ENCODE measurements around the gene DNHD1.

DNHD1 gene

DNA sequence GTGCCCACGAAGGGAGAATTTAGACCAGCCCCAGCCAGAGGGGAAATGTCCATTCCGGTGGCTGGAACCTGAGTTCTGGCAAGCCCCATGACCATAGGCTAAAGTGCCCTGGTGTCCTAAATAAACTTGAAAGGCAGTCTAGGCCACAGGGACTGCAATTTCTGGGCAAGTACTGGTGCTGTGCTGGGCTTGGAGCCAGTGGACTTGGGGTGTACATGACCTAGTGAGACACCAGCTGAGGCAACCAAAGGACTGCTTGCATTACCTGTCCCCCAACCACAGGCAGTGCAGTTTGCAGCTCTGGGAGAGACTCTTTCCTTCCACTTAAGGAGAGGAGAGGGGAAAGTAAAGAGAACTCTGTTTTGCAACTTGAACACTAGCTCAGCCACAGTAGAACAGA, 82.6 kb downstream of the DNHD1 start:
- WGBS, result 93% methylated on average over 2 of the region's 2 CpGs
- no peaks in the 10 kb centered on the region; the same call in 1 of the 2 replicates for H3K36me3 ChIP-seq (ENCODE audit: insufficient read depth, low read length)
- no peak overlapping the region for H3K9ac ChIP-seq (ENCODE audit: low read depth, low read length)
- H3K27ac ChIP-seq (ENCODE audit: low read depth, low read length), result no peak overlapping the region
- H3K4me3 ChIP-seq (ENCODE audit: low read length), result no peak overlapping the region
- H3K9me3 ChIP-seq (ENCODE audit: insufficient read depth, low read depth, low read length), result peaks cover 9% of the 10 kb centered on the region
- no peaks in the 10 kb centered on the region for H3K27me3 ChIP-seq (ENCODE audit: insufficient read depth, low read length)
- H3K4me1 ChIP-seq (ENCODE audit: insufficient read depth, low read length), result no peaks in the 10 kb centered on the region

DNA sequence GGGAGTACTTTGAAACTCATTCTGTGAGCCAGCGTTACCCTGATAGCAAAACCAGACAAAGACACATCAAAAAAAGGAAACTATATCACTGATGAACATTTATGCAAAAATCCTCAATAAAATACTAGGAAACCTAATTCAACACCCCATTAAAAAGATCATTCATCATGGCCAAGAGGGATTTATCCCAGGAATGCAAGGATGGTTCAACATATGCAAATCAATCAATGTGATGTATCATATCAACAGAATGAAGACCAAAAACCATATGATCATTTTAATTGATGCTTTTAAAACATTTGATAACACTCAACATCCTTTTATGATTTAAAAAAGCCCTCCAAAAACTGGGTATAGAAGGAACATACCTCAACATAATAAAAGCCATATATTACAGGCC, 86.5 kb downstream of the DNHD1 start:
- no peak overlapping the region for H3K27ac ChIP-seq (ENCODE audit: low read depth, low read length)
- H3K4me3 ChIP-seq (ENCODE audit: low read length), result no peak overlapping the region
- peaks cover 12% of the 10 kb centered on the region for H3K9me3 ChIP-seq (ENCODE audit: insufficient read depth, low read depth, low read length)
- no peak overlapping the region for H3K9ac ChIP-seq (ENCODE audit: low read depth, low read length)
- H3K27me3 ChIP-seq (ENCODE audit: insufficient read depth, low read length), result no peaks in the 10 kb centered on the region
- no peaks in the 10 kb centered on the region; the same call in 1 of the 2 replicates for H3K36me3 ChIP-seq (ENCODE audit: insufficient read depth, low read length)
- no peaks in the 10 kb centered on the region for H3K4me1 ChIP-seq (ENCODE audit: insufficient read depth, low read length)
- 100% methylated on average over 1 of the region's 1 CpG for WGBS

DNA sequence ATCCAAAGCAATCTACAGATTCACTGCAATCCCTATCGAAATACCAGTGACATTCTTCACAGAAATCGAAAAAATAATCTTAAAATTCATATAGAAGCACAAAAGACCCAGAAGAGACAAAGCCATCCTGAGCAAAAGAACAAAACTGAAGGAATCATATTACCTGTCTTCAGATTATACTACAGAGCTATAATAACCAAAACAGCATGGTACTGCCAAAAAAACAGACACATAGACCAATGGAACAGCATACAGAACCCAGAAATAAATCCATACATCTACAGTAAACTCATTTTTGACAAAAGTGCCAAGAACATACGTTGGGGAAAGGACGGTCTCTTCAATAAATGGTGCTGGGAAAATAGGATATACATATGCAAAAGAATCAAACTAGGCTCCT, 87.4 kb downstream of the DNHD1 start:
- WGBS, result 93% methylated on average over 2 of the region's 4 CpGs
- Histone ChIP-seq H3K27ac (ENCODE audit: low read depth, low read length) (no peak overlapping the region), H3K36me3 (ENCODE audit: insufficient read depth, low read length) (no peaks in the 10 kb centered on the region; the same call in 1 of the 2 replicates)

GRCh38 chr11:6586434-6587359, 89.6 kb downstream of the DNHD1 start:
- no peak overlapping the region for H3K27ac ChIP-seq (ENCODE audit: low read depth, low read length)
- H3K9ac ChIP-seq (ENCODE audit: low read depth, low read length), result no peak overlapping the region
- no peaks in the 10 kb centered on the region for H3K27me3 ChIP-seq (ENCODE audit: insufficient read depth, low read length)

More for the DNA sequence above, 87.4 kb downstream of the DNHD1 start:
- Histone ChIP-seq H3K9me3 (ENCODE audit: insufficient read depth, low read depth, low read length) (peaks cover 12% of the 10 kb centered on the region), H3K9ac (ENCODE audit: low read depth, low read length) (no peak overlapping the region), H3K4me3 (ENCODE audit: low read length) (no peak overlapping the region), H3K4me1 (ENCODE audit: insufficient read depth, low read length) (no peaks in the 10 kb centered on the region), H3K27me3 (ENCODE audit: insufficient read depth, low read length) (no peaks in the 10 kb centered on the region)

GRCh38 chr11:6587360-6587953, 90.4 kb downstream of the DNHD1 start:
- 92% methylated on average over 11 of the region's 11 CpGs for WGBS
- Histone ChIP-seq H3K27ac (ENCODE audit: low read depth, low read length) (no peak overlapping the region), H3K9ac (ENCODE audit: low read depth, low read length) (no peak overlapping the region), H3K27me3 (ENCODE audit: insufficient read depth, low read length) (no peaks in the 10 kb centered on the region), H3K36me3 (ENCODE audit: insufficient read depth, low read length) (no peaks in the 10 kb centered on the region; the same call in 1 of the 2 replicates), H3K9me3 (ENCODE audit: insufficient read depth, low read depth, low read length) (peaks cover 12% of the 10 kb centered on the region), H3K4me3 (ENCODE audit: low read length) (no peak overlapping the region), H3K4me1 (ENCODE audit: insufficient read depth, low read length) (no peaks in the 10 kb centered on the region)

More at GRCh38 chr11:6586434-6587359, 89.6 kb downstream of the DNHD1 start:
- Histone ChIP-seq H3K9me3 (ENCODE audit: insufficient read depth, low read depth, low read length) (peaks cover 12% of the 10 kb centered on the region), H3K4me1 (ENCODE audit: insufficient read depth, low read length) (no peaks in the 10 kb centered on the region), H3K4me3 (ENCODE audit: low read length) (no peak overlapping the region), H3K36me3 (ENCODE audit: insufficient read depth, low read length) (no peaks in the 10 kb centered on the region)
- 94% methylated on average over 25 of the region's 25 CpGs for WGBS

DNA sequence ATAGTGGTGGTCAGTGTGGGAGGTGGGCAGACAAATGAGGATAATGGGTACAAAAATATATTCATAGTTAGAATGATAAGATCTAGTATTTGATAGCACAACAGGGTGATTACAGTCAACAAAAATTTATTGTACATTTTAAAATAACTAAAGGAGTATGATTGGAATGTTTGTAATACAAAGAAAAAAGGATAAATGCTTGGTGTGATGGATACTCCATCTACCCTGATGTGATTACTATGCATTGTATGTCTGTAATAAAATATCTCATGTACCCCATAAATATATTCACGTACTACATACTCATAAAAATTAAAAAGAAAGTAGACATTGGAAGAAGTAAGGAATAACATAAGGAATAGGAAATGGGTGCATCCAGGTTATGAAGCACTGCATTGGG, 90.9 kb downstream of the DNHD1 start:
- Histone ChIP-seq H3K4me3 (ENCODE audit: low read length) (no peak overlapping the region), H3K27ac (ENCODE audit: low read depth, low read length) (no peak overlapping the region), H3K36me3 (ENCODE audit: insufficient read depth, low read length) (no peaks in the 10 kb centered on the region; the same call in 1 of the 2 replicates), H3K4me1 (ENCODE audit: insufficient read depth, low read length) (no peaks in the 10 kb centered on the region), H3K9ac (ENCODE audit: low read depth, low read length) (no peak overlapping the region), H3K9me3 (ENCODE audit: insufficient read depth, low read depth, low read length) (peaks cover 12% of the 10 kb centered on the region), H3K27me3 (ENCODE audit: insufficient read depth, low read length) (no peaks in the 10 kb centered on the region)
- WGBS, result no CpG with 5 or more reads among the region's 1 CpG

- H3K36me3 ChIP-seq (ENCODE audit: insufficient read depth, low read length), result peaks cover 27% of the 10 kb centered on the region; the same call in 1 of the 2 replicates
- H3K4me3 ChIP-seq (ENCODE audit: low read length), result no peak overlapping the region
- H3K27me3 ChIP-seq (ENCODE audit: insufficient read depth, low read length), result no peaks in the 10 kb centered on the region
- no peak overlapping the region for H3K27ac ChIP-seq (ENCODE audit: low read depth, low read length)
- no peaks in the 10 kb centered on the region for H3K4me1 ChIP-seq (ENCODE audit: insufficient read depth, low read length)
- no peak overlapping the region for H3K9ac ChIP-seq (ENCODE audit: low read depth, low read length)
- WGBS, result 93% methylated on average over 3 of the region's 3 CpGs
- H3K9me3 ChIP-seq (ENCODE audit: insufficient read depth, low read depth, low read length), result no peaks in the 10 kb centered on the region
Observed at GRCh38 chr11:6594142-6594768, 97.2 kb downstream of the DNHD1 start.

- H3K9ac ChIP-seq (ENCODE audit: low read depth, low read length), result no peak overlapping the region
- H3K27me3 ChIP-seq (ENCODE audit: insufficient read depth, low read length), result no peaks in the 10 kb centered on the region
- H3K27ac ChIP-seq (ENCODE audit: low read depth, low read length), result no peak overlapping the region
- no peaks in the 10 kb centered on the region for H3K4me1 ChIP-seq (ENCODE audit: insufficient read depth, low read length)
- no peak overlapping the region for H3K4me3 ChIP-seq (ENCODE audit: low read length)
- H3K36me3 ChIP-seq (ENCODE audit: insufficient read depth, low read length), result peaks cover 48% of the 10 kb centered on the region
- 91% methylated on average over 5 of the region's 5 CpGs for WGBS
- no peaks in the 10 kb centered on the region for H3K9me3 ChIP-seq (ENCODE audit: insufficient read depth, low read depth, low read length)
Observed at GRCh38 chr11:6596239-6596877, 99.3 kb downstream of the DNHD1 start.

DNA sequence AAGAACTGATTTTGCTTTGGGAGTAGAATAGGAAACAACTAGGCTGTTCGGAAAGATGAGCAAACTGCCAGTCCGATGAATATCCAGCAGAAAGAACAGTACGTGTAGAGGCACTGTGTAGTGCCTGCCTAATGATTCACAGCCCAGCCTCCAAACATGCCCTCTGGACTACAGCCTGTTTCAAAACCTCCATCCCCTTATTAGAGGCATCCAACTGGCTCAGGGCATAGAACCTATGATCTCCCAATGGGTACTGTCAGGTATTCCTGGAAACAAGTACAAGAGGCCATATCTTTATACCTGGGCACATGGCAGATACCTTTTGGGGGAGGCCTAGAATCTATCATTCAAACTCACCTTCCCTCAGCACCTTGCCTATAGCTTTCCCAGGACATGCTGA, 101.5 kb downstream of the DNHD1 start:
- WGBS, result 96% methylated on average over 3 of the region's 3 CpGs
- Histone ChIP-seq H3K4me1 (ENCODE audit: insufficient read depth, low read length) (peaks cover 6% of the 10 kb centered on the region; the same call in 1 of the 2 replicates), H3K27ac (ENCODE audit: low read depth, low read length) (no peak overlapping the region), H3K36me3 (ENCODE audit: insufficient read depth, low read length) (peaks cover 52% of the 10 kb centered on the region), H3K9ac (ENCODE audit: low read depth, low read length) (no peak overlapping the region), H3K4me3 (ENCODE audit: low read length) (no peak overlapping the region), H3K9me3 (ENCODE audit: insufficient read depth, low read depth, low read length) (no peaks in the 10 kb centered on the region), H3K27me3 (ENCODE audit: insufficient read depth, low read length) (no peaks in the 10 kb centered on the region)

DNA sequence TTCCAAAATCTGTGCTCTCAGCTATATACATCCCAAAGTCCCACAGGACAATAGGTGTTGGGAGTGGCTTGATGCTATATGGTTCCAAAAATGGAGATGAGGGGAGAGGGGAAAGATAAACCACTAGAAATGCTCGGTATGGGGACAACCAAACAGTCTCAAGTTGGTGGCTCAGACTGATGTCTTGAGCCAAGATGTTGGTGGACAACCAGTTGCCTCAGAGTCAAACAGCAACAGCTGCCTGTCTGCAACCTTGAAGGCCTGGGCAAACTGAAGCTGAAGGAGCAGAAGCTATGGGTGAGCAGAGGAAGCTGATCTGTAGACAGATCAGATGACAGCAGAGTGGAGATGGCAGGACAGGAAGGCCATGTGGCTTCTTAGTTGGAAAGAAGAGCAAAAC, 102.4 kb downstream of the DNHD1 start:
- H3K9ac ChIP-seq (ENCODE audit: low read depth, low read length), result no peak overlapping the region
- H3K27ac ChIP-seq (ENCODE audit: low read depth, low read length), result no peak overlapping the region
- WGBS, result 88% methylated on average over 1 of the region's 1 CpG
- peaks cover 6% of the 10 kb centered on the region; the same call in 1 of the 2 replicates for H3K4me1 ChIP-seq (ENCODE audit: insufficient read depth, low read length)
- no peaks in the 10 kb centered on the region for H3K9me3 ChIP-seq (ENCODE audit: insufficient read depth, low read depth, low read length)
- peaks cover 52% of the 10 kb centered on the region for H3K36me3 ChIP-seq (ENCODE audit: insufficient read depth, low read length)
- H3K4me3 ChIP-seq (ENCODE audit: low read length), result no peak overlapping the region
- H3K27me3 ChIP-seq (ENCODE audit: insufficient read depth, low read length), result no peaks in the 10 kb centered on the region

All from HUES64 (cell line).